Heart right ventricle (tissue), 16 donors: ENCODE results near the gene MUCL3. TPM values are rescaled to one million over a fixed set of nuclear protein-coding genes. Genes with fewer than 3 reads are reported as not detected.
"Not testable (repeated sequence)": the region's sequence is repeated elsewhere in the genome, so short reads cannot be mapped to it uniquely, and the experiment has no call there.

Source experiments
- ATAC-seq, 8 donors: fragments of 200-7000 bp; cut with Tn5 transposase; one replicate each; pipeline ENCODE4 v1.9.1; 2020; ENCODE audit warnings: mild to moderate bottlenecking in 8 of 8, moderate library complexity in 8 of 8, moderate number of reproducible peaks in 1 of 8
- DNase-seq, 2 donors: peaks; one replicate each; pipeline ENCODE4 v3.0.0-alpha.2; 2020
- H3K27ac ChIP-seq, 10 donors: fragments of 200-600 bp; sonication (generic) in 2 of 10; one replicate each; pipeline versions ENCODE4 v1.5.0 to v1.8.0; 2020 to 2022; ENCODE audit warnings: mild to moderate bottlenecking in 3 of 10
- H3K27me3 ChIP-seq, 7 donors: fragments of 200-600 bp; one replicate each; pipeline ENCODE4 v1.8.0; 2021 to 2022; ENCODE audit warnings: mild to moderate bottlenecking in 2 of 7
- H3K36me3 ChIP-seq, 9 donors: fragments of 200-600 bp; sonication (generic) in 1 of 9; one replicate each; pipeline versions ENCODE4 v1.5.0 to v1.8.0; 2020 to 2022; ENCODE audit warnings: mild to moderate bottlenecking in 2 of 9
- H3K4me1 ChIP-seq, 9 donors: fragments of 200-600 bp; sonication (generic) in 1 of 9; one replicate each; pipeline versions ENCODE4 v1.5.0 to v1.8.0; 2020 to 2022; ENCODE audit warnings: mild to moderate bottlenecking in 4 of 9
- H3K4me3 ChIP-seq, 10 donors: fragments of 200-600 bp; sonication (generic) in 2 of 10; one replicate each; pipeline versions ENCODE4 v1.5.0 to v1.8.0; 2020 to 2022; ENCODE audit warnings: mild to moderate bottlenecking in 7 of 10, moderate library complexity in 2 of 10
- H3K9me3 ChIP-seq, 11 donors: fragments of 200-600 bp in 10 of 11; sonication (generic) in 2 of 11; one replicate each; pipeline versions ENCODE4 v1.5.0 to v1.8.0; 2013 to 2022; ENCODE audit warnings: mild to moderate bottlenecking in 2 of 11, control low read depth in 1 of 11, moderate library complexity in 1 of 11
- CTCF ChIP-seq, 9 donors: fragments of 200-600 bp; sonication (generic) in 2 of 9; IDR thresholded peaks; one replicate each; pipeline versions ENCODE4 v1.5.0 to v1.8.0; 2021 to 2022; ENCODE audit warnings: antibody characterized with exemption in 9 of 9, mild to moderate bottlenecking in 5 of 9, moderate library complexity in 1 of 9
- WGBS, 2 donors: extraction: QIAGEN DNeasy Blood & Tissue Kit; methylation state at CpG; one replicate each; pipeline ENCODE4 v1.1.7; 2013; ENCODE audit warnings: inconsistent platforms in 1 of 2; 5-methylcytosine and 5-hydroxymethylcytosine counted together
- intact Hi-C, 10 donors: fragments of 100-400 bp; cut with DNase I; formaldehyde crosslinking; loops; one replicate each; pipeline versions ENCODE4 v1.11.1 to v1.14.2; 2022
- polyA plus RNA-seq, 2 donors: library from polyadenylated mRNA; stranded (reverse); fragments of 200-250 nt; gene quantifications; one replicate each; pipeline ENCODE4 v1.2.3, GENCODE V29; 2013
- total RNA-seq, 10 donors: library from RNA; stranded (reverse); fragmentation: NEBNext Ultra II Directional in 3 of 10; extraction: Animal tissue kit (Norgen Biotek cat#: 25700) in 3 of 10; gene quantifications; one replicate each; pipeline versions ENCODE4 v1.2.1 to v1.2.4, GENCODE V29; 2021 to 2023
- donor health status: Arrhythmogenic right ventricular cardiomyopathy.
- donor health status: ischemic (EF 13 %, LVEDD 7.1; RV severe dilation, severe dysfunction).
- donor health status: healthy with polysubstance abuse.
- donor health status: DM: no; HTN: yes; CAD: no.
- donor health status: DM: no; HTN: no; CAD: no.
- donor health status: ischemic (EF 25% LVEDD 6.9; RV normal size, moderate dysfunction).
- donor health status: ischemic (EF 25% LVEDD 5.7; RV mildly dilated, moderate dysfunction).
- donor health status: healthy.
- donor health status: DM: yes; HTN: yes; CAD: no.
- donor health status: Ischemic cardiomyopathy.
- donor health status: ischemic (EF 35%, LVEDD 5.7; RV mildly dilated, moderate dysfunction).
- donor health status: nonischemic (EF 11% LVEDD 7.7; RV severe dilation, severe dysfunction).
- donor health status: DM: yes; HTN: yes; CAD: no.
- donor health status: PGD.
- donor health status: ischemic (EF 29% LVEDD 5.4; RV normal size, mild dysfunction).
- donor health status: nonischemic (EF 23%, LVEDD 6.1; RV moderate dilation, normal function).

MUCL3 gene
- total and polyA plus RNA-seq, 12 donors = 0.08 TPM; not detected in 11

- intact Hi-C loops = no loop called here
- Histone ChIP-seq H3K4me1 (peaks cover 0 to 4% (median 0%) of the 10 kb centered on the region in 9 donors), H3K9me3 (no peaks in the 10 kb centered on the region), H3K27ac (no peak overlapping the region), H3K36me3 (no peaks in the 10 kb centered on the region), H3K27me3 (peaks cover 0 to 24% (median under 1%) of the 10 kb centered on the region in 7 donors), H3K4me3 (no peak overlapping the region)
- WGBS, 2 donors = 79 to 88% methylated on average over 4 of the region's 4 CpGs
- no peak for TF ChIP-seq CTCF (IDR thresholded peaks at IDR 0.05)
- ATAC-seq (no peak), DNase-seq (no peak)
Observed at GRCh38 chr6:30964075-30964474, 23.3 kb downstream of the MUCL3 start.

GRCh38 chr6:30965140-30965601 is 24.4 kb downstream of the MUCL3 start:
- Histone ChIP-seq H3K9me3 (no peaks in the 10 kb centered on the region), H3K27me3 (peaks cover 0 to 14% (median 0%) of the 10 kb centered on the region in 7 donors), H3K4me3 (no peak overlapping the region), H3K27ac (no peak overlapping the region), H3K4me1 (peaks cover 0 to 4% (median 0%) of the 10 kb centered on the region in 9 donors), H3K36me3 (no peaks in the 10 kb centered on the region)
- no peak for TF ChIP-seq CTCF (IDR thresholded peaks at IDR 0.05)
- ATAC-seq (no peak), DNase-seq (no peak)
- intact Hi-C loops = no loop called here
- WGBS, 2 donors = 74 to 85% methylated on average over 5 of the region's 5 CpGs

- intact Hi-C loops = no loop called here
- ATAC-seq (no peak), DNase-seq (no peak)
- Histone ChIP-seq H3K4me3 (no peak overlapping the region), H3K36me3 (no peaks in the 10 kb centered on the region), H3K9me3 (no peaks in the 10 kb centered on the region), H3K27me3 (peaks cover 0 to 11% (median 0%) of the 10 kb centered on the region in 7 donors), H3K4me1 (peaks cover 0 to 4% (median 0%) of the 10 kb centered on the region in 9 donors), H3K27ac (no peak overlapping the region)
- 61 to 74% methylated on average over 3 of the region's 3 CpGs for WGBS, 2 donors
- no peak for TF ChIP-seq CTCF (IDR thresholded peaks at IDR 0.05)
Observed at GRCh38 chr6:30966154-30966553, 25.4 kb downstream of the MUCL3 start.

GRCh38 chr6:30969171-30969570 is 28.4 kb downstream of the MUCL3 start:
- ATAC-seq = not testable (repeated sequence)

GRCh38 chr6:30970946-30971345 is 30.2 kb downstream of the MUCL3 start:
- TF ChIP-seq CTCF (IDR thresholded peaks at IDR 0.05) = no peak
- no peak for ATAC-seq
- WGBS, 2 donors = 87 to 92% methylated on average over 5 of the region's 5 CpGs
- intact Hi-C loops = no loop called here
- no peaks in the 10 kb centered on the region for H3K9me3 ChIP-seq
- no peak overlapping the region for H3K27ac ChIP-seq
- no peak overlapping the region for H3K4me3 ChIP-seq
- no peak for DNase-seq
- peaks cover 0 to 4% (median 0%) of the 10 kb centered on the region in 9 donors for H3K4me1 ChIP-seq
- peaks cover 0 to 6% (median 0%) of the 10 kb centered on the region in 7 donors for H3K27me3 ChIP-seq
- no peaks in the 10 kb centered on the region for H3K36me3 ChIP-seq

More at GRCh38 chr6:30969171-30969570, 28.4 kb downstream of the MUCL3 start:
- H3K27me3 ChIP-seq, H3K4me3 ChIP-seq, H3K9me3 ChIP-seq, H3K36me3 ChIP-seq, H3K4me1 ChIP-seq, intact Hi-C loops, H3K27ac ChIP-seq: not testable (repeated sequence)
- 93 to 94% methylated on average over 6 of the region's 6 CpGs for WGBS, 2 donors
- peak in 1 of 2 donors; percentile 12 for DNase-seq
